ENCODE measurements around the gene AK2. TPM values are rescaled to one million over a fixed set of nuclear protein-coding genes. Genes with fewer than 3 reads are reported as not detected.

Gene AK2
- total and polyA plus RNA-seq, 10 of the 15 experiments (the other 5 are each of a cell fraction or from before 2014, with no cell fraction given) = 52.3 to 500 (median 278) TPM

- ChIA-PET CTCF (interaction anchor here (1.1 to 1.4 kb wide), 4 partner anchors 8 to 69 kb away, joined by 3 to 5 read pairs (median 3); no protein-coding TSS in a partner anchor), RAD21 (ENCODE audit: unreplicated experiment) (interaction anchor here (3.1 kb wide), 1 partner anchor 69 kb away, joined by 9 read pairs; no protein-coding TSS in a partner anchor), POLR2A (no interaction called here), SMC1A (ENCODE audit: uncharacterized antibody, unreplicated experiment) (interaction anchor here (1.5 to 1.8 kb wide), 2 partner anchors 9 to 58 kb away, joined by 5 to 7 read pairs; no protein-coding TSS in a partner anchor)
- intact Hi-C loops (cut with micrococcal nuclease; ENCODE audit: unreplicated experiment) (no loop called here), in situ Hi-C loops (cut with MboI) (no loop called here)
- H3K36me3 ChIP-seq (ENCODE audit: control insufficient read depth in 2 of 2, insufficient read depth in 2 of 2, low read length in 1 of 2) = peaks cover 1 to 11% of the 10 kb centered on the region in 2 experiments; a peak in 3 of 4 replicates
- ATAC-seq (no peak), DNase-seq (ENCODE audit: low read depth, low spot score) (no peak), FAIRE-seq (no peak)
- 96% methylated on average over 4 of the region's 4 CpGs for WGBS (ENCODE audit: insufficient coverage, insufficient replicate concordance, low lambda C conversion rate, missing lambda C conversion rate)
- BruUV-seq (replicated peaks) = no TSS peak
- TF ChIP-seq EED (IDR thresholded peaks at IDR 0.05; ENCODE audit: low read depth) (no peak), ZNF217 (IDR thresholded peaks at IDR 0.05) (no peak), PBX3 (IDR thresholded peaks at IDR 0.05; ENCODE audit: insufficient replicate concordance, low read depth, low read length) (no peak), NFXL1 (IDR thresholded peaks at IDR 0.05; ENCODE audit: borderline replicate concordance) (no peak), SMAD5 (IDR thresholded peaks at IDR 0.05; ENCODE audit: low read depth) (no peak)
- H3K4me1 ChIP-seq (ENCODE audit: control insufficient read depth, insufficient read depth, low read length) = peaks cover 13% of the 10 kb centered on the region
- no peak overlapping the region for H3K9ac ChIP-seq (ENCODE audit: control insufficient read depth, insufficient read depth, low read length)
- no peaks in the 10 kb centered on the region for H3K79me2 ChIP-seq (ENCODE audit: control insufficient read depth, insufficient read depth, low read length)
- H3K4me3 ChIP-seq = no peak overlapping the region
- H3K27me3 ChIP-seq (replicated peaks in 1 of 2; ENCODE audit: control insufficient read depth in 2 of 2, insufficient read depth in 2 of 2, low read length in 1 of 2) = no peaks in the 10 kb centered on the region
- H3K9me3 ChIP-seq (replicated peaks; ENCODE audit: control insufficient read depth, insufficient read depth, low read length) = no peaks in the 10 kb centered on the region
- H3K4me2 ChIP-seq (ENCODE audit: control insufficient read depth, insufficient read depth) = no peak overlapping the region
- H4K20me1 ChIP-seq (ENCODE audit: control insufficient read depth, insufficient read depth) = no peaks in the 10 kb centered on the region; the same call in 1 of the 2 replicates
- H3K27ac ChIP-seq (ENCODE audit: control insufficient read depth, insufficient read depth) = no peak overlapping the region
- no peak overlapping the region for H2AFZ ChIP-seq (ENCODE audit: control insufficient read depth, low read depth, low read length)
Observed at GRCh38 chr1:33002006-33002405, 34.7 kb downstream of the AK2 start.

- peak; percentile 72 for ATAC-seq
- no peak overlapping the region for H3K4me2 ChIP-seq (ENCODE audit: control insufficient read depth, insufficient read depth)
- no peaks in the 10 kb centered on the region; the same call in 1 of the 2 replicates for H4K20me1 ChIP-seq (ENCODE audit: control insufficient read depth, insufficient read depth)
- ChIA-PET RAD21 (ENCODE audit: unreplicated experiment) (interaction anchor here (1.5 to 3.1 kb wide), 2 partner anchors 36 to 68 kb away, joined by 4 to 9 read pairs; partner anchors contain the start of gene RNF19B), CTCF (interaction anchor here (0.8 to 1.8 kb wide), 10 partner anchors 8 to 68 kb away, joined by 3 to 5 read pairs (median 3); no protein-coding TSS in a partner anchor), SMC1A (ENCODE audit: uncharacterized antibody, unreplicated experiment) (interaction anchor here (0.9 to 1.8 kb wide), 3 partner anchors 8 to 57 kb away, joined by 4 to 7 read pairs (median 5); no protein-coding TSS in a partner anchor), POLR2A (no interaction called here)
- H3K79me2 ChIP-seq (ENCODE audit: control insufficient read depth, insufficient read depth, low read length) = no peaks in the 10 kb centered on the region
- no peak overlapping the region for H3K4me3 ChIP-seq
- no peak for FAIRE-seq
- intact Hi-C loops (cut with micrococcal nuclease; ENCODE audit: unreplicated experiment) (no loop called here), in situ Hi-C loops (cut with MboI) (no loop called here)
- BruUV-seq (replicated peaks) = no TSS peak
- no peaks in the 10 kb centered on the region for H3K9me3 ChIP-seq (replicated peaks; ENCODE audit: control insufficient read depth, insufficient read depth, low read length)
- peaks cover 13% of the 10 kb centered on the region for H3K4me1 ChIP-seq (ENCODE audit: control insufficient read depth, insufficient read depth, low read length)
- no peak overlapping the region for H3K27ac ChIP-seq (ENCODE audit: control insufficient read depth, insufficient read depth)
- H2AFZ ChIP-seq (ENCODE audit: control insufficient read depth, low read depth, low read length) = no peak overlapping the region
- no peak for DNase-seq (ENCODE audit: low read depth, low spot score)
- WGBS (ENCODE audit: insufficient coverage, insufficient replicate concordance, low lambda C conversion rate, missing lambda C conversion rate) = 100% methylated on average over 2 of the region's 2 CpGs
- no peak overlapping the region for H3K9ac ChIP-seq (ENCODE audit: control insufficient read depth, insufficient read depth, low read length)
- H3K27me3 ChIP-seq (replicated peaks in 1 of 2; ENCODE audit: control insufficient read depth in 2 of 2, insufficient read depth in 2 of 2, low read length in 1 of 2) = no peaks in the 10 kb centered on the region
- H3K36me3 ChIP-seq (ENCODE audit: control insufficient read depth in 2 of 2, insufficient read depth in 2 of 2, low read length in 1 of 2) = peaks cover 0 to 11% of the 10 kb centered on the region in 2 experiments; a peak in 1 of 4 replicates
- TF ChIP-seq RAD21 (IDR thresholded peaks at IDR 0.05; ENCODE audit: insufficient read depth, low read depth, low read length) (0 out of 2 replicates have a peak, but pooled peaks have one; percentile 18), SMC3 (IDR thresholded peaks at IDR 0.05; ENCODE audit: borderline replicate concordance, low read length) (peak; percentile 6; the same call in 1 of the 2 replicates), SIX5 (IDR thresholded peaks at IDR 0.05; ENCODE audit: low read depth, low read length, severe bottlenecking) (no peak), MYB (IDR thresholded peaks at IDR 0.05; ENCODE audit: borderline replicate concordance, low read depth, low read length) (no peak), CTCF (IDR thresholded peaks at IDR 0.05 in 2 of 3, conservative IDR thresholded peaks at IDR 0.05 in 1 of 3; ENCODE audit: control insufficient read depth in 2 of 3, extremely low read depth in 1 of 3, insufficient read depth in 1 of 3, low read depth in 3 of 3, low read length in 3 of 3) (peak; percentile 15 to 52 (median 35); a peak in 2 of 6 replicates)
Observed at GRCh38 chr1:33001282-33001681, 35.4 kb downstream of the AK2 start.
